H1 (cell line): ENCODE measurements around the gene LIMA1. TPM values are rescaled to one million over a fixed set of nuclear protein-coding genes. Genes with fewer than 3 reads are reported as not detected.
"Not testable (repeated sequence)": the region's sequence is repeated elsewhere in the genome, so short reads cannot be mapped to it uniquely, and the experiment has no call there.

ENCODE experiments used
- CTCF ChIA-PET: fragments of 300-600 bp; sonication (Branson Sonifier 250); formaldehyde crosslinking; loops from one replicate; lab custom pipeline; 2021; ENCODE audit not compliant: partially characterized antibody; lab: Charles Lee
- POLR2A ChIA-PET: fragments of 300-600 bp; sonication (Branson Sonifier 250); formaldehyde crosslinking; loops from one replicate; lab custom pipeline; 2021; ENCODE audit warnings: inconsistent platforms; ENCODE audit not compliant: partially characterized antibody; lab: Charles Lee
- DNase-seq, 2 experiments: peaks; one replicate each; pipeline versions ENCODE4 v3.0.0 to v3.0.0-alpha.2; 2010 to 2022; ENCODE audit warnings: low spot score in 2 of 2, low read depth in 1 of 2, mixed read lengths in 1 of 2
- FAIRE-seq: peaks from 2 replicates; lab custom pipeline; 2011; peaks lifted over from hg19 to GRCh38; lab: Jason Lieb, UNC
- H2AFZ ChIP-seq: 2 replicates; pipeline ENCODE4 v1.8.1; 2012; ENCODE audit warnings: low read length, inconsistent platforms
- H2AK5ac ChIP-seq: 2 replicates; pipeline ENCODE4 v1.6.1; 2013; ENCODE audit warnings: low read depth, low read length
- H2BK120ac ChIP-seq: replicated peaks from 2 replicates; pipeline ENCODE3; 2013; ENCODE audit warnings: low read depth, low read length, inconsistent platforms
- H2BK12ac ChIP-seq: 2 replicates; pipeline ENCODE4 v1.6.1; 2013; ENCODE audit warnings: low read depth, low read length
- H2BK15ac ChIP-seq: 2 replicates; pipeline ENCODE4 v1.6.1; 2013; ENCODE audit warnings: low read length
- H2BK20ac ChIP-seq: 2 replicates; pipeline ENCODE4 v1.6.1; 2013; ENCODE audit warnings: low read length
- H2BK5ac ChIP-seq: 2 replicates; pipeline ENCODE4 v1.6.1; 2013; ENCODE audit warnings: low read depth, low read length
- H3K14ac ChIP-seq: 2 replicates; pipeline ENCODE4 v1.6.1; 2013; ENCODE audit warnings: inconsistent platforms; ENCODE audit not compliant: insufficient read length
- H3K18ac ChIP-seq: 2 replicates; pipeline ENCODE4 v1.6.1; 2013; ENCODE audit warnings: low read length; ENCODE audit errors: extremely low read depth
- H3K23ac ChIP-seq: 2 replicates; pipeline ENCODE4 v1.6.1; 2013; ENCODE audit warnings: inconsistent platforms; ENCODE audit not compliant: insufficient read length
- H3K23me2 ChIP-seq: 2 replicates; pipeline ENCODE4 v1.6.1; 2013; ENCODE audit warnings: low read depth, low read length
- H3K27ac ChIP-seq: 2 replicates; pipeline ENCODE4 v1.6.1; 2011; ENCODE audit warnings: low read depth, low read length, inconsistent platforms
- H3K27me3 ChIP-seq, 4 experiments: replicated peaks in 1 of 4; 1 replicate in 1 of 4; 2 replicates in 3 of 4; pipeline versions ENCODE4 v1.6.1 to v1.8.1; 2011 to 2013; ENCODE audit warnings: low read length in 3 of 4, mild to moderate bottlenecking in 3 of 4, inconsistent platforms in 2 of 4, mixed read lengths in 2 of 4, moderate library complexity in 1 of 4; ENCODE audit not compliant: control insufficient read depth in 3 of 4, insufficient read depth in 3 of 4; ENCODE audit errors: extremely low read depth in 1 of 4
- H3K36me3 ChIP-seq, 4 experiments: 2 replicates each; pipeline versions ENCODE4 v1.6.1 to v1.8.1; 2011 to 2013; ENCODE audit warnings: mild to moderate bottlenecking in 4 of 4, low read length in 3 of 4, moderate library complexity in 2 of 4, control low read depth in 1 of 4, inconsistent platforms in 1 of 4; ENCODE audit not compliant: insufficient read depth in 4 of 4, control insufficient read depth in 2 of 4
- H3K4ac ChIP-seq: replicated peaks from 2 replicates; pipeline ENCODE3; 2013; ENCODE audit warnings: low read length, low read depth, mixed read lengths, inconsistent platforms; ENCODE audit not compliant: insufficient read length
- H3K4me1 ChIP-seq, 4 experiments: replicated peaks in 1 of 4; 1 replicate in 1 of 4; 2 replicates in 3 of 4; pipeline versions ENCODE4 v1.6.1 to v1.8.1; 2011 to 2013; ENCODE audit warnings: low read length in 3 of 4, inconsistent platforms in 2 of 4, mixed read lengths in 1 of 4; ENCODE audit not compliant: insufficient read depth in 4 of 4, control insufficient read depth in 3 of 4
- H3K4me2 ChIP-seq, 2 experiments: 2 replicates each; pipeline versions ENCODE4 v1.6.1 to v1.8.1; 2011 to 2013; ENCODE audit warnings: low read depth in 2 of 2, low read length in 2 of 2, control low read depth in 1 of 2, inconsistent platforms in 1 of 2, mild to moderate bottlenecking in 1 of 2; ENCODE audit not compliant: insufficient read depth in 1 of 2
- H3K4me3 ChIP-seq, 4 experiments: fragments of 200-600, 300-600 bp in 1 of 4; sonication (generic), shearing (Covaris generic), sonication (Bioruptor Twin) in 1 of 4; 2 replicates each; pipeline versions ENCODE4 v1.5.1 to v1.8.1; 2011 to 2016; ENCODE audit warnings: low read length in 4 of 4, low read depth in 3 of 4, control low read depth in 2 of 4, inconsistent platforms in 2 of 4, mild to moderate bottlenecking in 2 of 4, mixed read lengths in 1 of 4, moderate library complexity in 1 of 4; ENCODE audit not compliant: insufficient read depth in 2 of 4; ENCODE audit errors: extremely low read depth in 1 of 4
- H3K56ac ChIP-seq: replicated peaks from 2 replicates; pipeline ENCODE3; 2013; ENCODE audit warnings: low read depth, mild to moderate bottlenecking, mixed read lengths, low read length, inconsistent platforms; ENCODE audit not compliant: insufficient read length
- H3K79me1 ChIP-seq: 2 replicates; pipeline ENCODE4 v1.6.1; 2013; ENCODE audit warnings: low read depth, low read length, control low read depth
- H3K79me2 ChIP-seq, 2 experiments: 2 replicates each; pipeline versions ENCODE4 v1.6.1 to v1.8.1; 2012 to 2013; ENCODE audit warnings: low read length in 2 of 2, mild to moderate bottlenecking in 2 of 2, inconsistent platforms in 1 of 2; ENCODE audit not compliant: insufficient read depth in 2 of 2, control insufficient read depth in 1 of 2
- H3K9ac ChIP-seq, 4 experiments: replicated peaks in 1 of 4; 1 replicate in 1 of 4; 2 replicates in 3 of 4; pipeline versions ENCODE4 v1.6.1 to v1.8.1; 2011 to 2013; ENCODE audit warnings: low read depth in 3 of 4, low read length in 3 of 4, control low read depth in 2 of 4, mild to moderate bottlenecking in 2 of 4, moderate library complexity in 2 of 4, inconsistent platforms in 1 of 4; ENCODE audit errors: extremely low read depth in 1 of 4
- H3K9me3 ChIP-seq, 2 experiments: 2 replicates each; pipeline versions ENCODE4 v1.6.1 to v1.8.1; 2012 to 2013; ENCODE audit warnings: mild to moderate bottlenecking in 2 of 2, moderate library complexity in 2 of 2, control low read depth in 1 of 2, inconsistent platforms in 1 of 2, low read depth in 1 of 2, low read length in 1 of 2, mixed read lengths in 1 of 2; ENCODE audit not compliant: insufficient read depth in 2 of 2
- H4K20me1 ChIP-seq, 2 experiments: replicated peaks in 1 of 2; 2 replicates each; pipeline versions ENCODE3 to v1.8.1; 2011 to 2013; ENCODE audit warnings: inconsistent platforms in 2 of 2, low read length in 2 of 2, mild to moderate bottlenecking in 1 of 2; ENCODE audit not compliant: insufficient read depth in 2 of 2, control insufficient read depth in 1 of 2
- H4K5ac ChIP-seq: 2 replicates; pipeline ENCODE4 v1.6.1; 2013; ENCODE audit warnings: low read length, low read depth, mixed read lengths, inconsistent platforms; ENCODE audit not compliant: insufficient read length
- H4K8ac ChIP-seq: 2 replicates; pipeline ENCODE4 v1.8.0; 2013; ENCODE audit warnings: mild to moderate bottlenecking, moderate library complexity, low read length, inconsistent platforms; ENCODE audit not compliant: insufficient read depth; ENCODE audit errors: extremely low read depth
- H4K91ac ChIP-seq: replicated peaks from 2 replicates; pipeline ENCODE3; 2013; ENCODE audit warnings: low read length, mixed read lengths, inconsistent platforms; ENCODE audit not compliant: insufficient read length
- BCL11A ChIP-seq, 2 experiments: IDR thresholded peaks; one replicate each; pipeline ENCODE4 v1.6.1; 2011; ENCODE audit warnings: low read depth in 2 of 2, low read length in 2 of 2, mild to moderate bottlenecking in 2 of 2
- CHD1 ChIP-seq: IDR thresholded peaks from 2 replicates; pipeline ENCODE4 v1.6.1; 2012; ENCODE audit warnings: low read depth, low read length, improper control_type of control experiment
- EZH2 ChIP-seq: fragments of 200-600 bp; sonication (generic); IDR thresholded peaks from 2 replicates; pipeline ENCODE4 v1.7.1; 2012; ENCODE audit warnings: low read depth, mild to moderate bottlenecking, moderate library complexity, low read length, inconsistent platforms; ENCODE audit not compliant: severe bottlenecking
- KDM5A ChIP-seq: fragments of 200-600 bp; IDR thresholded peaks from 2 replicates; pipeline ENCODE4 v1.7.1; 2012; ENCODE audit warnings: mild to moderate bottlenecking, low read length, inconsistent platforms, mixed read lengths
- RAD21 ChIP-seq, 2 experiments: IDR thresholded peaks in 1 of 2; conservative IDR thresholded peaks in 1 of 2; 2 replicates each; pipeline ENCODE4 v1.6.1; 2011; ENCODE audit warnings: low read depth in 2 of 2, low read length in 2 of 2, improper control_type of control experiment in 1 of 2, inconsistent platforms in 1 of 2, mild to moderate bottlenecking in 1 of 2, moderate library complexity in 1 of 2
- WGBS, 2 experiments: shearing (Covaris generic) in 1 of 2; methylation state at CpG; one replicate each; pipeline versions ENCODE4 v1.1.6 to v1.1.7; 2013 to 2015; ENCODE audit warnings: low lambda C conversion rate in 2 of 2, mixed read lengths in 2 of 2, inconsistent platforms in 1 of 2, low coverage in 1 of 2, missing lambda C conversion rate in 1 of 2; ENCODE audit not compliant: insufficient replicate concordance in 2 of 2, insufficient coverage in 1 of 2, insufficient read length in 1 of 2; ENCODE audit errors: extremely low coverage in 1 of 2, missing lambda C conversion rate in 1 of 2; 5-methylcytosine and 5-hydroxymethylcytosine counted together
- polyA plus RNA-seq, 7 experiments: library from polyadenylated mRNA; depleted of rRNA in 3 of 7; stranded (reverse) in 5 of 7; unstranded in 2 of 7; fragments of >200 nt in 5 of 7; fragments of 200-250 nt in 2 of 7; gene quantifications; 1 replicate in 5 of 7; 2 replicates in 1 of 7; 4 replicates in 1 of 7; pipeline versions ENCODE4 v1.2.1 to v1.2.3, GENCODE V29; 2011 to 2013; ENCODE audit warnings: missing spikeins in 2 of 7, mixed read lengths in 2 of 7
- total RNA-seq: library from RNA; stranded (reverse); fragmentation: NEBNext Ultra II Directional; extraction: Animal tissue kit (Norgen Biotek cat#: 25700); gene quantifications from 2 replicates; pipeline ENCODE4 v1.2.1, GENCODE V29; 2021

LIMA1 gene
- total and polyA plus RNA-seq, 2 of the 8 experiments (the other 6 are each of a cell fraction or from before 2014, with no cell fraction given) = 12.7 to 47.6 TPM

- no peak for TF ChIP-seq KDM5A
- no peak for TF ChIP-seq EZH2
- no peak for TF ChIP-seq CHD1
- no peak for TF ChIP-seq BCL11A (IDR thresholded peaks at IDR 0.05; ENCODE audit: low read depth in 2 of 2, low read length in 2 of 2)
- TF ChIP-seq RAD21 (IDR thresholded peaks at IDR 0.05 in 1 of 2, conservative IDR thresholded peaks at IDR 0.05 in 1 of 2; ENCODE audit: low read depth in 2 of 2, low read length in 2 of 2) = no peak
Observed at GRCh38 chr12:50219544-50219943, 63.8 kb downstream of the LIMA1 start (continued).

GRCh38 chr12:50219001-50219400 is 64.3 kb downstream of the LIMA1 start:
- not testable (repeated sequence) for H4K91ac ChIP-seq, H3K4me2 ChIP-seq
- 81% methylated on average over 6 of the region's 6 CpGs; no CpG with 5 or more reads in 1 of the 2 experiments for WGBS, 2 experiments

More at GRCh38 chr12:50219001-50219400, 64.3 kb downstream of the LIMA1 start:
- H2BK15ac ChIP-seq, H2AK5ac ChIP-seq, H3K79me1 ChIP-seq, H3K4ac ChIP-seq, H2BK20ac ChIP-seq, H3K23me2 ChIP-seq, H4K5ac ChIP-seq, H3K4me1 ChIP-seq, H3K9ac ChIP-seq, H2BK5ac ChIP-seq, H3K4me3 ChIP-seq, H2AFZ ChIP-seq, H3K14ac ChIP-seq, H3K56ac ChIP-seq, FAIRE-seq, H3K27me3 ChIP-seq, H3K23ac ChIP-seq, H3K36me3 ChIP-seq, H2BK12ac ChIP-seq, H3K9me3 ChIP-seq, H3K18ac ChIP-seq, H3K27ac ChIP-seq, H4K8ac ChIP-seq, H4K20me1 ChIP-seq, DNase-seq, H2BK120ac ChIP-seq: not testable (repeated sequence)
- POLR2A ChIA-PET = interaction anchor here (0.6 kb wide), 1 partner anchor 384 kb away, joined by 3 read pairs; no protein-coding TSS in a partner anchor
- peaks cover 0 to 64% of the 10 kb centered on the region in 2 experiments; a peak in 2 of 4 replicates for H3K79me2 ChIP-seq
- CTCF ChIA-PET = interaction anchor here (1.1 to 1.5 kb wide), 3 partner anchors 86 to 133 kb away, joined by 4 to 6 read pairs (median 4); no protein-coding TSS in a partner anchor
